Endothelial cell of umbilical vein (primary cell): ENCODE measurements around the gene LGR6. TPM values are rescaled to one million over a fixed set of nuclear protein-coding genes. Genes with fewer than 3 reads are reported as not detected.

Experiments used
- BruUV-seq: library from RNA; stranded (reverse); fragments of 400-500 nt; replicated peaks from 2 replicates; lab custom pipeline; 2021; lab: Mats Ljungman, UMichigan
- CTCF ChIA-PET: fragments of 300-600, 350-600 bp; sonication (Branson Sonifier 250); formaldehyde crosslinking; loops from one replicate; lab custom pipeline; 2021; ENCODE audit warnings: antibody characterized with exemption, inconsistent platforms; lab: Charles Lee
- POLR2A ChIA-PET: fragments of 300-600, 350-600 bp; sonication (Branson Sonifier 250); formaldehyde crosslinking; loops from one replicate; lab custom pipeline; 2021; ENCODE audit warnings: antibody characterized with exemption, inconsistent platforms; lab: Charles Lee
- DNase-seq: peaks from one replicate; pipeline ENCODE4 v3.0.0-alpha.2; 2011; ENCODE audit warnings: low read depth, low spot score
- FAIRE-seq: peaks from 2 replicates; lab custom pipeline; 2011; peaks lifted over from hg19 to GRCh38; lab: Jason Lieb, UNC
- H2AFZ ChIP-seq: 2 replicates; pipeline ENCODE4 v1.6.0; 2012; ENCODE audit warnings: low read depth, low read length, control low read depth, inconsistent platforms
- H3K27ac ChIP-seq: 2 replicates; pipeline ENCODE4 v1.5.1; 2011; ENCODE audit warnings: low read depth, mild to moderate bottlenecking, control low read depth, low read length, moderate library complexity; ENCODE audit not compliant: insufficient read depth
- H3K27me3 ChIP-seq, 2 experiments: 2 replicates each; pipeline versions ENCODE4 v1.6.0 to v1.6.1; 2011; ENCODE audit warnings: low read length in 2 of 2, mixed read lengths in 1 of 2; ENCODE audit not compliant: control insufficient read depth in 2 of 2, insufficient read depth in 2 of 2
- H3K36me3 ChIP-seq, 2 experiments: 2 replicates in 1 of 2; 3 replicates in 1 of 2; pipeline ENCODE4 v1.5.1; 2011; ENCODE audit warnings: low read length in 2 of 2, mild to moderate bottlenecking in 1 of 2, moderate library complexity in 1 of 2; ENCODE audit not compliant: control insufficient read depth in 2 of 2, insufficient read depth in 2 of 2; ENCODE audit errors: extremely low read depth in 1 of 2
- H3K4me1 ChIP-seq: 3 replicates; pipeline ENCODE4 v1.5.1; 2011; ENCODE audit warnings: mild to moderate bottlenecking, low read length; ENCODE audit not compliant: control insufficient read depth, insufficient read depth; ENCODE audit errors: extremely low read depth
- H3K4me2 ChIP-seq: 2 replicates; pipeline ENCODE4 v1.6.1; 2011; ENCODE audit warnings: low read length, control low read depth, mixed read lengths; ENCODE audit not compliant: insufficient read depth
- H3K4me3 ChIP-seq, 3 experiments: fragments of 200-600 bp in 1 of 3; sonication (generic), shearing (Covaris generic) in 1 of 3; replicated peaks in 1 of 3; 2 replicates each; pipeline ENCODE4 v1.5.1; 2011 to 2016; ENCODE audit warnings: control low read depth in 3 of 3, low read length in 3 of 3, mild to moderate bottlenecking in 2 of 3, inconsistent platforms in 1 of 3, low read depth in 1 of 3, moderate library complexity in 1 of 3; ENCODE audit not compliant: insufficient read depth in 1 of 3
- H3K79me2 ChIP-seq: 2 replicates; pipeline ENCODE4 v1.6.0; 2012; ENCODE audit warnings: low read length, inconsistent platforms; ENCODE audit not compliant: control insufficient read depth, insufficient read depth
- H3K9ac ChIP-seq: replicated peaks from 2 replicates; pipeline ENCODE3; 2011; ENCODE audit warnings: low read length, control low read depth; ENCODE audit not compliant: insufficient read depth; ENCODE audit errors: extremely low read depth
- H3K9me1 ChIP-seq: replicated peaks from 3 replicates; pipeline ENCODE4 v1.6.0; 2011; ENCODE audit warnings: mild to moderate bottlenecking, low read length; ENCODE audit not compliant: control insufficient read depth, insufficient read depth; ENCODE audit errors: extremely low read depth
- H3K9me3 ChIP-seq: replicated peaks from 2 replicates; pipeline ENCODE4 v1.5.1; 2012; ENCODE audit warnings: low read length, inconsistent platforms; ENCODE audit not compliant: control insufficient read depth, insufficient read depth
- H4K20me1 ChIP-seq: replicated peaks from 2 replicates; pipeline ENCODE3; 2011; ENCODE audit warnings: mild to moderate bottlenecking, low read length; ENCODE audit not compliant: control insufficient read depth, insufficient read depth; ENCODE audit errors: extremely low read depth
- CTCF ChIP-seq, 2 donors: IDR thresholded peaks; 1 replicate in 1 of 2; 2 replicates in 1 of 2; pipeline ENCODE4 v1.5.1; 2011; ENCODE audit warnings: low read length in 2 of 2, mild to moderate bottlenecking in 2 of 2, moderate library complexity in 2 of 2, control low read depth in 1 of 2, inconsistent platforms in 1 of 2, low read depth in 1 of 2; ENCODE audit not compliant: insufficient read depth in 1 of 2; ENCODE audit errors: extremely low read depth in 1 of 2
- EZH2 ChIP-seq: IDR thresholded peaks from 2 replicates; pipeline ENCODE4 v1.6.1; 2012; ENCODE audit warnings: borderline replicate concordance, low read depth, mild to moderate bottlenecking, moderate library complexity, low read length, inconsistent platforms; ENCODE audit not compliant: severe bottlenecking
- FOS ChIP-seq: IDR thresholded peaks from 2 replicates; pipeline ENCODE4 v1.6.1; 2011; ENCODE audit warnings: mild to moderate bottlenecking, low read length, moderate library complexity, borderline replicate concordance; ENCODE audit not compliant: insufficient read depth
- GATA2 ChIP-seq: IDR thresholded peaks from 2 replicates; pipeline ENCODE4 v1.7.0; 2011; ENCODE audit warnings: low read depth, mild to moderate bottlenecking, moderate library complexity, mixed read lengths, low read length; ENCODE audit not compliant: insufficient read length, insufficient read depth
- JUN ChIP-seq: IDR thresholded peaks from 2 replicates; pipeline ENCODE4 v1.6.1; 2011; ENCODE audit warnings: borderline replicate concordance, low read depth; ENCODE audit not compliant: insufficient read length, insufficient read depth
- MAX ChIP-seq: IDR thresholded peaks from 2 replicates; pipeline ENCODE4 v1.6.1; 2011; ENCODE audit not compliant: insufficient read depth, insufficient read length
- MYC ChIP-seq: IDR thresholded peaks from one replicate; pipeline ENCODE4 v1.6.1; 2011; ENCODE audit warnings: mild to moderate bottlenecking, low read depth, low read length
- POLR2A ChIP-seq: IDR thresholded peaks from 2 replicates; pipeline ENCODE4 v1.6.1; 2012; ENCODE audit warnings: low read depth, mild to moderate bottlenecking, control low read depth, low read length
- POLR2AphosphoS5 ChIP-seq: IDR thresholded peaks from 2 replicates; pipeline ENCODE4 v1.6.1; 2012; ENCODE audit warnings: low read depth, mild to moderate bottlenecking, control low read depth, low read length, moderate library complexity; ENCODE audit not compliant: insufficient read depth
- dilution Hi-C: fragments of 300-500 bp; cut with MboI; formaldehyde crosslinking; loops from one replicate; pipeline ENCODE4 v1.15.0; 2019; ENCODE audit warnings: low sequenced_read_pairs; ENCODE audit not compliant: extremely low pct_ligation_motif_present
- intact Hi-C: fragments of 100-400 bp; cut with micrococcal nuclease; formaldehyde crosslinking; loops from one replicate; pipeline ENCODE4 v1.10.0; 2022
- polyA plus RNA-seq, 4 experiments: library from polyadenylated mRNA; depleted of rRNA in 3 of 4; stranded (reverse) in 3 of 4; unstranded in 1 of 4; fragments of >200 nt; gene quantifications; 2 replicates each; pipeline versions ENCODE4 v1.2.1 to v1.2.3, GENCODE V29; 2011 to 2012; ENCODE audit warnings: missing spikeins in 1 of 4
- total RNA-seq: library from RNA; stranded (reverse); gene quantifications from 2 replicates; pipeline ENCODE4 v1.2.3, GENCODE V29; 2021

Gene LGR6
- total and polyA plus RNA-seq, 2 donors (not counting 3 experiments of a cell fraction or from before 2014, with no cell fraction given), result not detected

GRCh38 chr1:202200112-202200548, 6.5 kb downstream of the LGR6 start:
- H3K27me3 ChIP-seq, result peaks cover 20 to 31% of the 10 kb centered on the region in 2 experiments
- dilution Hi-C loops, result loop anchor here (25.0 kb wide), 1 partner anchor 112 kb away; no protein-coding TSS in a partner anchor
- intact Hi-C loops, result no loop called here
- H3K36me3 ChIP-seq, result no peaks in the 10 kb centered on the region
- H3K4me1 ChIP-seq, result no peaks in the 10 kb centered on the region
- H2AFZ ChIP-seq, result no peak overlapping the region
- ChIA-PET CTCF (interaction anchor here (0.9 to 4.9 kb wide), 3 partner anchors 10 to 25 kb away, joined by 3 to 24 read pairs (median 6); no protein-coding TSS in a partner anchor), POLR2A (interaction anchor here (0.8 kb wide), 1 partner anchor 519 kb away, joined by 3 read pairs; no protein-coding TSS in a partner anchor)
- no peaks in the 10 kb centered on the region for H3K79me2 ChIP-seq
- H3K4me3 ChIP-seq, result no peak overlapping the region
- H3K9me1 ChIP-seq, result no peaks in the 10 kb centered on the region
- no TSS peak for BruUV-seq
- no peak overlapping the region for H3K9ac ChIP-seq
- no peak overlapping the region for H3K27ac ChIP-seq
- no peak overlapping the region for H3K4me2 ChIP-seq
- DNase-seq (no peak), FAIRE-seq (no peak)
- TF ChIP-seq POLR2A (no peak), CTCF (IDR thresholded peaks at IDR 0.05; ENCODE audit: extremely low read depth in 1 of 2, insufficient read depth in 1 of 2, low read depth in 1 of 2, low read length in 2 of 2) (no peak), EZH2 (no peak), POLR2AphosphoS5 (no peak), GATA2 (no peak), MYC (no peak), FOS (no peak), JUN (no peak), MAX (no peak)
- H4K20me1 ChIP-seq, result no peaks in the 10 kb centered on the region
- H3K9me3 ChIP-seq, result no peaks in the 10 kb centered on the region
